GM23338 (cell line): Measurements from ENCODE around the gene VPS37C. TPM values are rescaled to one million over a fixed set of nuclear protein-coding genes. Genes with fewer than 3 reads are reported as not detected.

Experiments used
- ATAC-seq: fragments of 200-7000 bp; cut with Tn5 transposase; 3 replicates; pipeline ENCODE4 v1.9.1; 2020
- DNase-seq: peaks from one replicate; pipeline ENCODE4 v3.0.0-alpha.2; 2015; ENCODE audit warnings: low spot score
- H2AFZ ChIP-seq: fragments of 200-600 bp; sonication (generic); 2 replicates; pipeline ENCODE4 v1.8.0; 2016; ENCODE audit warnings: antibody characterized with exemption, mild to moderate bottlenecking, moderate library complexity
- H3F3A ChIP-seq: fragments of 200-600 bp; sonication (generic); replicated peaks from 2 replicates; pipeline ENCODE4 v1.8.0; 2017; ENCODE audit warnings: antibody characterized with exemption, mixed run types, low read depth
- H3K27ac ChIP-seq: fragments of 200-600 bp; sonication (generic); 2 replicates; pipeline ENCODE4 v1.6.1; 2016; ENCODE audit warnings: low read depth
- H3K27me3 ChIP-seq: fragments of 200-600 bp; sonication (generic); 2 replicates; pipeline ENCODE4 v1.8.0; 2016; ENCODE audit warnings: mild to moderate bottlenecking, mixed run types, moderate library complexity; ENCODE audit not compliant: insufficient read depth
- H3K36me3 ChIP-seq: fragments of 200-600 bp; sonication (generic); 2 replicates; pipeline ENCODE4 v1.8.0; 2016; ENCODE audit warnings: mild to moderate bottlenecking; ENCODE audit not compliant: insufficient read depth
- H3K4me1 ChIP-seq: fragments of 200-600 bp; sonication (generic); 2 replicates; pipeline ENCODE4 v1.8.0; 2016; ENCODE audit warnings: mild to moderate bottlenecking, moderate library complexity; ENCODE audit not compliant: insufficient read depth
- H3K4me2 ChIP-seq: fragments of 200-600 bp; sonication (generic); 2 replicates; pipeline ENCODE4 v1.7.1; 2017; ENCODE audit warnings: mixed run types
- H3K4me3 ChIP-seq: fragments of 200-600 bp; sonication (generic); 2 replicates; pipeline ENCODE4 v1.6.1; 2016; ENCODE audit warnings: mixed run types
- H3K79me2 ChIP-seq: fragments of 200-600 bp; sonication (generic); replicated peaks from 2 replicates; pipeline ENCODE4 v1.8.0; 2017; ENCODE audit warnings: mild to moderate bottlenecking; ENCODE audit not compliant: insufficient read depth
- H3K9me2 ChIP-seq: fragments of 200-600 bp; sonication (generic); 2 replicates; pipeline ENCODE4 v1.8.0; 2017; ENCODE audit not compliant: insufficient read depth
- H4K20me1 ChIP-seq: fragments of 200-600 bp; sonication (generic); replicated peaks from 2 replicates; pipeline ENCODE4 v1.8.0; 2017; ENCODE audit warnings: mild to moderate bottlenecking; ENCODE audit not compliant: insufficient read depth
- H3K27ac Mint-ChIP-seq: 2 replicates; pipeline ENCODE4 v1.8.0; 2020; ENCODE audit warnings: inconsistent platforms, mild to moderate bottlenecking, moderate library complexity, mixed read lengths
- H3K27me3 Mint-ChIP-seq: 3 replicates; pipeline ENCODE4 v1.8.0; 2022; ENCODE audit warnings: low read depth, mild to moderate bottlenecking, moderate library complexity, mixed read lengths, inconsistent platforms; ENCODE audit not compliant: insufficient read depth, poor library complexity
- H3K36me3 Mint-ChIP-seq: 3 replicates; pipeline ENCODE4 v1.8.0; 2021; ENCODE audit warnings: low read depth, mild to moderate bottlenecking, inconsistent platforms, moderate library complexity, mixed read lengths
- H3K4me1 Mint-ChIP-seq: 3 replicates; pipeline ENCODE4 v1.8.0; 2020; ENCODE audit warnings: mild to moderate bottlenecking, inconsistent platforms, mixed read lengths
- H3K4me3 Mint-ChIP-seq: 3 replicates; pipeline ENCODE4 v1.8.0; 2021; ENCODE audit warnings: moderate library complexity, mild to moderate bottlenecking, inconsistent platforms, mixed read lengths
- H3K9me3 Mint-ChIP-seq: 3 replicates; pipeline ENCODE4 v1.8.0; 2020; ENCODE audit warnings: moderate library complexity, mild to moderate bottlenecking, inconsistent platforms, mixed read lengths
- CREB1 ChIP-seq: fragments of 250-450 bp; sonication (Bioruptor Pico); IDR thresholded peaks from 2 replicates; pipeline ENCODE4 v1.5.0; 2020; ENCODE audit warnings: low read depth, mild to moderate bottlenecking, moderate library complexity
- ETS1 ChIP-seq: IDR thresholded peaks from 2 replicates; pipeline ENCODE4 v1.6.1; 2016; ENCODE audit warnings: antibody characterized with exemption
- EZH2 ChIP-seq: fragments of 200-600 bp; sonication (generic); IDR thresholded peaks from one replicate; pipeline ENCODE4 v1.8.0; 2017; ENCODE audit warnings: antibody characterized with exemption, mild to moderate bottlenecking, low read depth; ENCODE audit not compliant: unreplicated experiment
- EZH2phosphoT487 ChIP-seq: fragments of 200-600 bp; sonication (generic); IDR thresholded peaks from one replicate; pipeline ENCODE4 v1.8.1; 2018; ENCODE audit warnings: antibody characterized with exemption; ENCODE audit not compliant: unreplicated experiment
- JUNB ChIP-seq: IDR thresholded peaks from one replicate; pipeline ENCODE4 v1.6.1; 2016; ENCODE audit warnings: antibody characterized with exemption; ENCODE audit not compliant: unreplicated experiment
- NANOG ChIP-seq: IDR thresholded peaks from 2 replicates; pipeline ENCODE4 v1.6.1; 2016; ENCODE audit warnings: antibody characterized with exemption, borderline replicate concordance
- POLR2AphosphoS5 ChIP-seq: IDR thresholded peaks from 2 replicates; pipeline ENCODE4 v1.6.1; 2016; ENCODE audit warnings: antibody characterized with exemption, low read depth
- STAT1 ChIP-seq: IDR thresholded peaks from one replicate; pipeline ENCODE4 v1.6.1; 2016; ENCODE audit warnings: antibody characterized with exemption; ENCODE audit not compliant: unreplicated experiment
- ZNF114 ChIP-seq: fragments of 250-450 bp; sonication (Bioruptor Pico); IDR thresholded peaks from 2 replicates; pipeline ENCODE4 v1.5.0; 2020; ENCODE audit warnings: mild to moderate bottlenecking, moderate library complexity
- ZNF331 ChIP-seq: fragments of 250-450 bp; sonication (Bioruptor Pico); IDR thresholded peaks from 2 replicates; pipeline ENCODE4 v1.5.0; 2020; ENCODE audit warnings: low read depth, mild to moderate bottlenecking, moderate library complexity
- ZNF462 ChIP-seq: fragments of 250-450 bp; sonication (Bioruptor Pico); IDR thresholded peaks from 2 replicates; pipeline ENCODE4 v1.5.0; 2020; ENCODE audit warnings: mild to moderate bottlenecking, moderate library complexity
- polyA plus RNA-seq: library from polyadenylated mRNA; unstranded; fragments of >200 nt; fragmentation: Nextera tagmentation; extraction: Ambion mirVana; gene quantifications from 2 replicates; pipeline ENCODE4 v1.2.1, GENCODE V29; 2016
- total RNA-seq: library from RNA; depleted of rRNA; stranded (reverse); fragments of >200 nt; shearing (Covaris generic); gene quantifications from 2 replicates; pipeline ENCODE4 v1.2.3, GENCODE V29; 2014
- TF ChIP-seq, protein P1 (sequence below), 2 experiments: fragments of 200-600 bp in 1 of 2; sonication (generic) in 1 of 2; conservative IDR thresholded peaks; 2 replicates each; pipeline versions ENCODE4 v1.5.1 to v1.6.1; 2016 to 2017; ENCODE audit warnings: antibody characterized with exemption in 2 of 2, low read depth in 2 of 2, mild to moderate bottlenecking in 2 of 2, moderate library complexity in 1 of 2
- TF ChIP-seq, protein P2 (sequence below): IDR thresholded peaks from one replicate; pipeline ENCODE4 v1.6.1; 2018; ENCODE audit warnings: antibody characterized with exemption; ENCODE audit not compliant: unreplicated experiment

Gene VPS37C
- total and polyA plus RNA-seq, 2 experiments from 2014 or later: 8.8 to 19.4 TPM

- H3K4me2 ChIP-seq: no peak overlapping the region
- Mint-ChIP-seq H3K27ac (no peak overlapping the region), H3K36me3 (no peaks in the 10 kb centered on the region; the same call in 2 of the 3 replicates), H3K4me3 (no peak overlapping the region), H3K4me1 (no peaks in the 10 kb centered on the region; the same call in 2 of the 3 replicates), H3K9me3 (peaks cover 4% of the 10 kb centered on the region), H3K27me3 (peaks cover 15% of the 10 kb centered on the region)
- H3K36me3 ChIP-seq: no peaks in the 10 kb centered on the region
- no peak for ATAC-seq
- H3K27me3 ChIP-seq: no peaks in the 10 kb centered on the region
- no peak overlapping the region for H3K4me3 ChIP-seq
- H3K79me2 ChIP-seq: no peaks in the 10 kb centered on the region
- H3K4me1 ChIP-seq: no peaks in the 10 kb centered on the region
- no peak for TF ChIP-seq POLR2AphosphoS5
- no peak for TF ChIP-seq ZNF331
- TF ChIP-seq ZNF114 (CRISPR knock-in tag): no peak
- no peak for TF ChIP-seq NANOG
- no peak for TF ChIP-seq CREB1 (CRISPR knock-in tag)
- no peak for TF ChIP-seq ETS1
- TF ChIP-seq, protein P1, sequence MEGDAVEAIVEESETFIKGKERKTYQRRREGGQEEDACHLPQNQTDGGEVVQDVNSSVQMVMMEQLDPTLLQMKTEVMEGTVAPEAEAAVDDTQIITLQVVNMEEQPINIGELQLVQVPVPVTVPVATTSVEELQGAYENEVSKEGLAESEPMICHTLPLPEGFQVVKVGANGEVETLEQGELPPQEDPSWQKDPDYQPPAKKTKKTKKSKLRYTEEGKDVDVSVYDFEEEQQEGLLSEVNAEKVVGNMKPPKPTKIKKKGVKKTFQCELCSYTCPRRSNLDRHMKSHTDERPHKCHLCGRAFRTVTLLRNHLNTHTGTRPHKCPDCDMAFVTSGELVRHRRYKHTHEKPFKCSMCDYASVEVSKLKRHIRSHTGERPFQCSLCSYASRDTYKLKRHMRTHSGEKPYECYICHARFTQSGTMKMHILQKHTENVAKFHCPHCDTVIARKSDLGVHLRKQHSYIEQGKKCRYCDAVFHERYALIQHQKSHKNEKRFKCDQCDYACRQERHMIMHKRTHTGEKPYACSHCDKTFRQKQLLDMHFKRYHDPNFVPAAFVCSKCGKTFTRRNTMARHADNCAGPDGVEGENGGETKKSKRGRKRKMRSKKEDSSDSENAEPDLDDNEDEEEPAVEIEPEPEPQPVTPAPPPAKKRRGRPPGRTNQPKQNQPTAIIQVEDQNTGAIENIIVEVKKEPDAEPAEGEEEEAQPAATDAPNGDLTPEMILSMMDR (conservative IDR thresholded peaks at IDR 0.05; ENCODE audit: low read depth in 2 of 2): no peak
- no peak for TF ChIP-seq ZNF462 (CRISPR knock-in tag)
- TF ChIP-seq JUNB: no peak
- no peak for TF ChIP-seq STAT1
- TF ChIP-seq EZH2: no peak
- TF ChIP-seq, protein P2, sequence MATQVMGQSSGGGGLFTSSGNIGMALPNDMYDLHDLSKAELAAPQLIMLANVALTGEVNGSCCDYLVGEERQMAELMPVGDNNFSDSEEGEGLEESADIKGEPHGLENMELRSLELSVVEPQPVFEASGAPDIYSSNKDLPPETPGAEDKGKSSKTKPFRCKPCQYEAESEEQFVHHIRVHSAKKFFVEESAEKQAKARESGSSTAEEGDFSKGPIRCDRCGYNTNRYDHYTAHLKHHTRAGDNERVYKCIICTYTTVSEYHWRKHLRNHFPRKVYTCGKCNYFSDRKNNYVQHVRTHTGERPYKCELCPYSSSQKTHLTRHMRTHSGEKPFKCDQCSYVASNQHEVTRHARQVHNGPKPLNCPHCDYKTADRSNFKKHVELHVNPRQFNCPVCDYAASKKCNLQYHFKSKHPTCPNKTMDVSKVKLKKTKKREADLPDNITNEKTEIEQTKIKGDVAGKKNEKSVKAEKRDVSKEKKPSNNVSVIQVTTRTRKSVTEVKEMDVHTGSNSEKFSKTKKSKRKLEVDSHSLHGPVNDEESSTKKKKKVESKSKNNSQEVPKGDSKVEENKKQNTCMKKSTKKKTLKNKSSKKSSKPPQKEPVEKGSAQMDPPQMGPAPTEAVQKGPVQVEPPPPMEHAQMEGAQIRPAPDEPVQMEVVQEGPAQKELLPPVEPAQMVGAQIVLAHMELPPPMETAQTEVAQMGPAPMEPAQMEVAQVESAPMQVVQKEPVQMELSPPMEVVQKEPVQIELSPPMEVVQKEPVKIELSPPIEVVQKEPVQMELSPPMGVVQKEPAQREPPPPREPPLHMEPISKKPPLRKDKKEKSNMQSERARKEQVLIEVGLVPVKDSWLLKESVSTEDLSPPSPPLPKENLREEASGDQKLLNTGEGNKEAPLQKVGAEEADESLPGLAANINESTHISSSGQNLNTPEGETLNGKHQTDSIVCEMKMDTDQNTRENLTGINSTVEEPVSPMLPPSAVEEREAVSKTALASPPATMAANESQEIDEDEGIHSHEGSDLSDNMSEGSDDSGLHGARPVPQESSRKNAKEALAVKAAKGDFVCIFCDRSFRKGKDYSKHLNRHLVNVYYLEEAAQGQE: no peak
- no peak for TF ChIP-seq EZH2phosphoT487
- no peaks in the 10 kb centered on the region for H4K20me1 ChIP-seq
- no peaks in the 10 kb centered on the region for H3F3A ChIP-seq
- H3K27ac ChIP-seq: no peak overlapping the region
- DNase-seq: no peak
- H2AFZ ChIP-seq: no peak overlapping the region
- peaks cover 4% of the 10 kb centered on the region; the same call in 1 of the 2 replicates for H3K9me2 ChIP-seq
These were observed 11.7 kb upstream of the VPS37C start for GRCh38 chr11:61172888-61173287.
